ENCODE data around the gene AMN. TPM values are rescaled to one million over a fixed set of nuclear protein-coding genes. Genes with fewer than 3 reads are reported as not detected.

Gene AMN
- total RNA-seq, 1 donor from 2014 or later = 0.30 TPM

GRCh38 chr14:102878174-102878969 is 44.1 kb upstream of the AMN start:
- Mint-ChIP-seq H3K36me3 (ENCODE audit: low read depth) (peaks cover 5% of the 10 kb centered on the region), H3K4me1 (ENCODE audit: low read depth) (peaks cover 4% of the 10 kb centered on the region), H3K4me3 (ENCODE audit: unreplicated experiment) (no peak overlapping the region), H3K27me3 (ENCODE audit: low read depth) (no peaks in the 10 kb centered on the region), H3K9me3 (ENCODE audit: low read depth) (no peaks in the 10 kb centered on the region), H3K27ac (ENCODE audit: unreplicated experiment) (no peak overlapping the region)
- DNase-seq (ENCODE audit: low spot score) = no peak
- TF ChIP-seq CTCF (IDR thresholded peaks at IDR 0.05) = no peak

GRCh38 chr14:102878970-102879460 is 43.4 kb upstream of the AMN start:
- Mint-ChIP-seq H3K4me3 (ENCODE audit: unreplicated experiment) (no peak overlapping the region), H3K36me3 (ENCODE audit: low read depth) (peaks cover 6% of the 10 kb centered on the region), H3K27ac (ENCODE audit: unreplicated experiment) (no peak overlapping the region), H3K27me3 (ENCODE audit: low read depth) (no peaks in the 10 kb centered on the region), H3K9me3 (ENCODE audit: low read depth) (no peaks in the 10 kb centered on the region), H3K4me1 (ENCODE audit: low read depth) (peaks cover 4% of the 10 kb centered on the region)
- TF ChIP-seq CTCF (IDR thresholded peaks at IDR 0.05) = no peak
- no peak for DNase-seq (ENCODE audit: low spot score)

- H3K4me3 Mint-ChIP-seq (ENCODE audit: unreplicated experiment) = no peak overlapping the region
- H3K9me3 Mint-ChIP-seq (ENCODE audit: low read depth) = no peaks in the 10 kb centered on the region
- no peaks in the 10 kb centered on the region for H3K27me3 Mint-ChIP-seq (ENCODE audit: low read depth)
- peaks cover 13% of the 10 kb centered on the region for H3K36me3 Mint-ChIP-seq (ENCODE audit: low read depth)
- no peak overlapping the region for H3K27ac Mint-ChIP-seq (ENCODE audit: unreplicated experiment)
- peaks cover 4% of the 10 kb centered on the region for H3K4me1 Mint-ChIP-seq (ENCODE audit: low read depth)
- no peak for TF ChIP-seq CTCF (IDR thresholded peaks at IDR 0.05)
- DNase-seq (ENCODE audit: low spot score) = no peak
Observed at GRCh38 chr14:102882226-102882906, 40.1 kb upstream of the AMN start.

- no peak for DNase-seq (ENCODE audit: low spot score)
- no peaks in the 10 kb centered on the region for H3K27me3 Mint-ChIP-seq (ENCODE audit: low read depth)
- peaks cover 4% of the 10 kb centered on the region for H3K4me1 Mint-ChIP-seq (ENCODE audit: low read depth)
- no peaks in the 10 kb centered on the region for H3K9me3 Mint-ChIP-seq (ENCODE audit: low read depth)
- TF ChIP-seq CTCF (IDR thresholded peaks at IDR 0.05) = no peak
- H3K4me3 Mint-ChIP-seq (ENCODE audit: unreplicated experiment) = no peak overlapping the region
- H3K36me3 Mint-ChIP-seq (ENCODE audit: low read depth) = peaks cover 13% of the 10 kb centered on the region
- no peak overlapping the region for H3K27ac Mint-ChIP-seq (ENCODE audit: unreplicated experiment)
Observed at GRCh38 chr14:102883089-102883541, 39.3 kb upstream of the AMN start.

GRCh38 chr14:102883554-102883953 is 38.9 kb upstream of the AMN start:
- no peak for TF ChIP-seq CTCF (IDR thresholded peaks at IDR 0.05)
- Mint-ChIP-seq H3K27ac (ENCODE audit: unreplicated experiment) (no peak overlapping the region), H3K4me3 (ENCODE audit: unreplicated experiment) (no peak overlapping the region), H3K9me3 (ENCODE audit: low read depth) (no peaks in the 10 kb centered on the region), H3K36me3 (ENCODE audit: low read depth) (peaks cover 13% of the 10 kb centered on the region), H3K4me1 (ENCODE audit: low read depth) (peaks cover 4% of the 10 kb centered on the region), H3K27me3 (ENCODE audit: low read depth) (no peaks in the 10 kb centered on the region)
- DNase-seq (ENCODE audit: low spot score) = no peak
